NB4 (cell line): ENCODE measurements around the gene PTX3.

ENCODE experiments used
- DNase-seq: peaks from one replicate; pipeline ENCODE4 v3.0.0; 2010; ENCODE audit warnings: low read depth
- H3K4me3 ChIP-seq: one replicate; pipeline ENCODE4 v1.5.1; 2011; ENCODE audit warnings: mild to moderate bottlenecking, low read depth, low read length, moderate library complexity
- MYC ChIP-seq: IDR thresholded peaks from 2 replicates; pipeline ENCODE4 v1.6.1; 2011; ENCODE audit warnings: low read depth, low read length
- POLR2A ChIP-seq: IDR thresholded peaks from 2 replicates; pipeline ENCODE4 v1.6.1; 2011; ENCODE audit warnings: mild to moderate bottlenecking; ENCODE audit not compliant: insufficient read length; ENCODE audit errors: extremely low read depth
- TF ChIP-seq, protein P1 (sequence below): IDR thresholded peaks from 2 replicates; pipeline ENCODE4 v1.6.1; 2011; ENCODE audit warnings: low read depth, low read length
- TF ChIP-seq, protein P2 (sequence below): IDR thresholded peaks from one replicate; pipeline ENCODE4 v1.5.1; 2012; ENCODE audit warnings: low read depth, low read length

The PTX3 gene

DNA sequence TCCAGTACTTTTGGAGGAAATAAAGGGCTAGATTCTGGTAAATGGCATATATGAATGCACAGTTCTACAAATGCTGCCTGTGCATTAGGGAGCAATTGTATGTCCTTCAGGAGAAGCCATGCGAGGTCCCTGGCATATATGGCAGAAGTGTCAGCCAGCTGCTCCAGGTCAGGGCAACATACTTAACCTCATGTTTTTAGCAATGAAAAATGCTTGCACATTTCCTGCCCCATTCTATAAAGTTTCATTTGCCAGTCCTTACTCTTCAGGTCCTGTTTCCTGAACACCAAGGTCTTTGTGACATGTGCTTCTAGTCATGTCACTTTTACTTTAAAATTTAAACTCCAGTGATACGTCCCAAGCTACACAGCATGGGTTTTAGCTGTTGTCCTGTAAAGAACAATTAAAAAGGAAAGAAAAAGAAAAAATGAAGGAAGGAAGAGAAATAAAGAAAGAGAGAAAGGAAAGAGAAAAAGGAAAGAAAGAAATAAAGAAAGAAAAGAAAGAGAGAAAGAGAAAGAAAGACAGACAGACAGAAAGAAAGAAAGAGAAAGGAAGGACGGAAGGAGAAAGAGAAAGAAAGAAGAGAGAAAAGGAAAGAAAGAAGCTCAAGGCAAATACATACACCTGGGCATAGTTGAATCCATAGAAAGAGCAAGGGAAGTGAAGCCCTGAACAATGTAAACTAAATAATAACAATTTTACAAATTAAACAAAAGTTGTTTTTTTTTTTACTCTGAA is 20.1 kb upstream of the PTX3 start:
- TF ChIP-seq MYC (no peak), POLR2A (no peak)
- TF ChIP-seq, protein P1, sequence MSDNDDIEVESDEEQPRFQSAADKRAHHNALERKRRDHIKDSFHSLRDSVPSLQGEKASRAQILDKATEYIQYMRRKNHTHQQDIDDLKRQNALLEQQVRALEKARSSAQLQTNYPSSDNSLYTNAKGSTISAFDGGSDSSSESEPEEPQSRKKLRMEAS: no peak
- TF ChIP-seq, protein P2, sequence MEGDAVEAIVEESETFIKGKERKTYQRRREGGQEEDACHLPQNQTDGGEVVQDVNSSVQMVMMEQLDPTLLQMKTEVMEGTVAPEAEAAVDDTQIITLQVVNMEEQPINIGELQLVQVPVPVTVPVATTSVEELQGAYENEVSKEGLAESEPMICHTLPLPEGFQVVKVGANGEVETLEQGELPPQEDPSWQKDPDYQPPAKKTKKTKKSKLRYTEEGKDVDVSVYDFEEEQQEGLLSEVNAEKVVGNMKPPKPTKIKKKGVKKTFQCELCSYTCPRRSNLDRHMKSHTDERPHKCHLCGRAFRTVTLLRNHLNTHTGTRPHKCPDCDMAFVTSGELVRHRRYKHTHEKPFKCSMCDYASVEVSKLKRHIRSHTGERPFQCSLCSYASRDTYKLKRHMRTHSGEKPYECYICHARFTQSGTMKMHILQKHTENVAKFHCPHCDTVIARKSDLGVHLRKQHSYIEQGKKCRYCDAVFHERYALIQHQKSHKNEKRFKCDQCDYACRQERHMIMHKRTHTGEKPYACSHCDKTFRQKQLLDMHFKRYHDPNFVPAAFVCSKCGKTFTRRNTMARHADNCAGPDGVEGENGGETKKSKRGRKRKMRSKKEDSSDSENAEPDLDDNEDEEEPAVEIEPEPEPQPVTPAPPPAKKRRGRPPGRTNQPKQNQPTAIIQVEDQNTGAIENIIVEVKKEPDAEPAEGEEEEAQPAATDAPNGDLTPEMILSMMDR: no peak

DNA sequence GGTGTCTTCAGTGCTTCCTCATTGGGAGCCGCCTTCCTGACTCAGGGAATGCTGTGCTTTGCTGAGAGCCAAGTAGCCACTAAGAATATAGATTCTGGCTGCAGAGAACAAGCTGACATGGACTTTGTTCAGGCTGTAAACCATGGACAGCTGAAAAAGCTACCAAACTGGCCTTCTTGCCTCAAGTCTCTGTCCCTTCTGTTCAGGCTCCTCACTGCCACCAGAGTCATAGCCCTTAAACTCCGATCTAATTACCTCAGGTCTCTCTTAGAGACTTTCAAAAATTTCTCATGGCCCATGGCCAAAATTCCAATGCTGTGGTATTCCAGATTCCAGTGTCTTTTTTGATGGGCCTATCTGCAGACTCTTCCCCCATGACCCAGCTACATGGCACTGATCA is 19.4 kb upstream of the PTX3 start:
- H3K4me3 ChIP-seq: no peak overlapping the region
- TF ChIP-seq POLR2A (no peak), MYC (no peak)
- TF ChIP-seq, protein P2: no peak
- TF ChIP-seq, protein P1: no peak
- DNase-seq: no peak

More for the DNA sequence above, 20.1 kb upstream of the PTX3 start:
- no peak for DNase-seq
- no peak overlapping the region for H3K4me3 ChIP-seq

DNA sequence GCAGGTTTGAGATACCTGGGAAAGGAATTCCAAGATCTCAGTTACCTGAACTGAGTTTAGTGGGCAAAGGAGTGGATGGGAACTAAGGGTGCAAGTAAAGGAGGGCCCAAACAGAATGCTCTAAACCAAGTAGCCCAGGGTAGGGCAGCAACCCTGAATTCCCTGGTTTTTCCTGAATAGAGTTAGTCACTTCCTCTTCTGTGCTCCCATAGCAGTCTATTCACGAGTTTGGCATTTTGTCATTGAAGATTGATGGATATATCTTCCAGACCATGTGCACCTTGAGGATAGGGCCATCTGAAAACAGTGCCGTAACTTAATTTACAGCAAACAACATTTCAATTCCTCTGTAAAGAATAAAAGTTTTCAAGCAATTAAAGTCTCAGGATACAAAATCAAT is 18.5 kb upstream of the PTX3 start:
- no peak for DNase-seq
- H3K4me3 ChIP-seq: no peak overlapping the region

DNA sequence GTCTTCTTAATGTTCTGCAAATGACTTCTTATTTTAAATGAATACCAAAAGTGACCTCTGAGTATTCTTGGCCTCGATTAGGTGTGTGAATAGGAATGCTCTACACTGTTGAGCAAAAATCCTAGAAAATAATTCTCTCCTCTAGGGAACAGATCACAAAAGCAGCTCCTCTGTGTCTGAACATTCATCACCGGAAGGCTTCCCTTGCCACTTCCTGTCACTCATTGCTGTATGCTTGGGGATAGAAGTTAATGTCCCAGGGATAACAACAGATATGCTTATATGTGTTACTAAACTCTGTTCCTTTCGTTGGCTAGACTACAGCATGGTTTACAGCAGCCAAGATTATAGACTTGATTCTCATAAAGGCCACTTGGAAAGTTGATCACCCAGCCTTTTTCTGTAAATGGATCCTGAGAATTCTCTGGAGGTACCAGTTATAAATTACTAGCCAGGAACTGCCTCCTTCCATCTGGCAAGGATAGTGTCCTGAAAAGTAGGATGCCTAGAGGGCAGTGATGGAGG is 16.0 kb upstream of the PTX3 start:
- H3K4me3 ChIP-seq: no peak overlapping the region
- TF ChIP-seq, protein P2: no peak
- TF ChIP-seq MYC: no peak
- TF ChIP-seq, protein P1: no peak
- no peak for DNase-seq

More for the DNA sequence above, 18.5 kb upstream of the PTX3 start:
- TF ChIP-seq POLR2A (no peak), MYC (no peak)
- TF ChIP-seq, protein P1: no peak
- TF ChIP-seq, protein P2: no peak

DNA sequence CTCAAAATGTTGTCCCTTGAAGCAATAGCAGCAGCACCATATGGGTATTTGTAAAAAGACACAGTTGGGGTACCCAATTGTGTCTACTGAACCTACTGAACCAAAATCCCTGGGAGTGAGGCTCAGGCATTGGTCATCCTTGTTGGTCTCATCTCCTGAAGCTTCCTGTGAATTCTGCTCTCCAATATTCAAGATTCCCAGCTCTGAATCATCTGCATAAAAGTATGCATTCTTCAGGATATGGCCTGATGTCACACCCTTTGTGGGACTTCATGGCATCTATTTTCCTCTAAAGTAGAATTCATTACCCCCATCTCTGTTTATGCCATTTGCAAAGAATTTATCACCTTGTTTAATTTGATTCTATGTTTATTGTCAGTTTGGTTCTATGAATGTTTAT is 13.3 kb upstream of the PTX3 start:
- H3K4me3 ChIP-seq: no peak overlapping the region
- DNase-seq: no peak
- TF ChIP-seq, protein P1: no peak
- TF ChIP-seq, protein P2: no peak
- TF ChIP-seq MYC (no peak), POLR2A (no peak)

DNA sequence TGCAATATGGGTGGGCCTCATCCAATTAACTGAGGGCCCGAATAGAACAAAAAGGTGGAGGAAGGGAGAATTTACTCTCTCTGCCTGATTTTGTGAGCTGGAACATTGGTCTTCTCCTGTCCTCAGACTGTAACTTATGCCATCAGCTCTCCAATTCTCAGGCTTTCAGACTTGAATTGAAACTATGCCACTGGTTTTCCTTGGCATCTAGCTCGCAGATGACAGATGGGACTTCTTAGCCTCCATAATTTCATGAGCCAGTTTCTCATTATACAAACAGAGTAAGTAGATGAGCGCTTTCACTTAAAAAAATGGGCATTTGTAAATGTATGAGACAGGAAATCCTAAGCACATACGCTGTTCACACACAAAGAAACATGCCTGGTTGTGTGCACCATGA is 8.7 kb upstream of the PTX3 start:
- no peak for DNase-seq
- TF ChIP-seq, protein P1: no peak
- TF ChIP-seq POLR2A (no peak), MYC (no peak)
- TF ChIP-seq, protein P2: no peak
- H3K4me3 ChIP-seq: no peak overlapping the region
